Measurements from ENCODE around the gene VANGL2. TPM values are rescaled to one million over a fixed set of nuclear protein-coding genes. Genes with fewer than 3 reads are reported as not detected.
A peak's percentile ranks its signal among the peaks of the same experiment; 100 is the strongest.

The VANGL2 gene
- total RNA-seq, 2 experiments from 2014 or later: not detected

DNA sequence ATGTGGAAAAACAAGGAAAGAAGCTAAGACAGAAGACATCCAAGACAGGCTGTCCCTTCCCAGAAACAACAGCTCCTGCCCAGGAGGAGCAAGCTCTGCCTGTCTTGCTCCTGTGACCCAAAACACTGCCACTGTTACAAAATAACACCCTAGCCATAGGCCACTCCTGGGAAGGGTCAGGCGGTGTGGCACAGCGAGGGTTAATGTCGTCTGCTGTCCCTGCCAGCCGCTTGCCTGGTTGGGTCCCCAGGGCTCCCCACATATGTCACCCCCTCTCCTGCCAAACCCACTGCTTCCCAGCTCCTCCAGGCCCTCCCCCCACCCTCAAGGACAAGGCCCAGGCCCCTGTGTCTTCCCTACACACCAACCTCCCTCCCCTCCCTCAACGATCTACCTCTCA is 37.4 kb upstream of the VANGL2 start:
- Mint-ChIP-seq H3K4me3 (no peak overlapping the region), H3K9me3 (no peaks in the 10 kb centered on the region), H3K27me3 (no peaks in the 10 kb centered on the region), H3K4me1 (ENCODE audit: low read depth) (no peaks in the 10 kb centered on the region), H3K27ac (peak overlapping the region; percentile 30), H3K36me3 (ENCODE audit: low read depth) (peaks cover 29% of the 10 kb centered on the region)
- Histone ChIP-seq H3K27me3 (ENCODE audit: control insufficient read depth in 1 of 2, insufficient read depth in 2 of 2, low read length in 2 of 2) (no peaks in the 10 kb centered on the region), H3K36me3 (ENCODE audit: insufficient read depth, low read length) (peaks cover 16% of the 10 kb centered on the region), H3K9me3 (ENCODE audit: control insufficient read depth in 1 of 2, insufficient read depth in 1 of 2, low read length in 2 of 2) (no peaks in the 10 kb centered on the region), H3K27ac (ENCODE audit: low read depth in 1 of 2, low read length in 2 of 2) (no peak overlapping the region), H3K4me3 (ENCODE audit: low read length) (no peak overlapping the region), H3K4me1 (ENCODE audit: insufficient read depth, low read length) (no peaks in the 10 kb centered on the region)
- ChIA-PET CTCF (interaction anchor here (0.8 kb wide), 1 partner anchor 13 kb away, joined by 3 read pairs; no protein-coding TSS in a partner anchor), POLR2A (interaction anchor here (1.5 kb wide), 1 partner anchor 13 kb away, joined by 5 read pairs; no protein-coding TSS in a partner anchor)
- DNase-seq: no peak
- intact Hi-C loops (cut with DNase I, micrococcal nuclease): no loop called here
- ATAC-seq (ENCODE audit: poor library complexity): no peak
- TF ChIP-seq, protein P1, sequence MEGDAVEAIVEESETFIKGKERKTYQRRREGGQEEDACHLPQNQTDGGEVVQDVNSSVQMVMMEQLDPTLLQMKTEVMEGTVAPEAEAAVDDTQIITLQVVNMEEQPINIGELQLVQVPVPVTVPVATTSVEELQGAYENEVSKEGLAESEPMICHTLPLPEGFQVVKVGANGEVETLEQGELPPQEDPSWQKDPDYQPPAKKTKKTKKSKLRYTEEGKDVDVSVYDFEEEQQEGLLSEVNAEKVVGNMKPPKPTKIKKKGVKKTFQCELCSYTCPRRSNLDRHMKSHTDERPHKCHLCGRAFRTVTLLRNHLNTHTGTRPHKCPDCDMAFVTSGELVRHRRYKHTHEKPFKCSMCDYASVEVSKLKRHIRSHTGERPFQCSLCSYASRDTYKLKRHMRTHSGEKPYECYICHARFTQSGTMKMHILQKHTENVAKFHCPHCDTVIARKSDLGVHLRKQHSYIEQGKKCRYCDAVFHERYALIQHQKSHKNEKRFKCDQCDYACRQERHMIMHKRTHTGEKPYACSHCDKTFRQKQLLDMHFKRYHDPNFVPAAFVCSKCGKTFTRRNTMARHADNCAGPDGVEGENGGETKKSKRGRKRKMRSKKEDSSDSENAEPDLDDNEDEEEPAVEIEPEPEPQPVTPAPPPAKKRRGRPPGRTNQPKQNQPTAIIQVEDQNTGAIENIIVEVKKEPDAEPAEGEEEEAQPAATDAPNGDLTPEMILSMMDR (IDR thresholded peaks at IDR 0.05): no peak

DNA sequence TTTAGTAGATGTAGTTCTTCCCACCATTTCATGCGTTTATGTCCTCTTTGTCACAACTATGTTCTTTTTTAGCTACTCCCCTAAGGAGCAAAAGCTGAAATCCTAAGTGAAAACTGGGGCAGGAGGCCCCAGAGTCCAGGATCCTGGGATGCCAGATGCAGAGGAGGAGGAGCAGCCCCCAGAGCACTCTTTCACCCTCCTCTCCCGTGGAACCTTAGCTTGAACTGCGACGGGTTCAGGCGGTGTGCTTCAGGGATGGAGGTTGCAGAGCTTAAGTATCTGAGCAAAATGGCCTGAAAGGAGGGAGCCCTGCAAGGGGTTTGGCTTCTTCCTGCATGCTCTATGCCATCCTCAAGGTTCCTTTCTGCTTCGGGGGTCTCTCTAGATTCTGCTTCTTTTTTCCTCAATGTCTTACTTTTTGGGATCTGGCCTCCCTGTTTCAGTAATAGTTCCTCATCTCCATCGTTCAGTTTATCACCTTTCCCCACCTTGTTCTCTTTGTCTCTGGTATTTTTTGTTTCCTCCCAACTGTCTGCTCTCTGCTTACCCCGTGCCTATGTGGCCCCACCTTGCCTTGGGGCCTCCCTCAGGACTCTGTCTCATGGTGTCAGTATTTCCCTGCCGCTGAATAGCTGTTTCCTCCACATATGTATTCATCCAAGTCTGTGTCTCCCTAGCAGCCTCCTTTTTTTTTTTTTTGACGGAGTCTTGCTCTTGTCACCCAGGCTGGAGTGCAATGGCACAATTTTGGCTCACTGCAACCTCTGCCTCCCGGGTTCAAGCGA is 36.2 kb upstream of the VANGL2 start:
- H3K4me1 ChIP-seq (ENCODE audit: insufficient read depth, low read length): no peaks in the 10 kb centered on the region
- no peaks in the 10 kb centered on the region for H3K9me3 ChIP-seq (ENCODE audit: control insufficient read depth in 1 of 2, insufficient read depth in 1 of 2, low read length in 2 of 2)
- TF ChIP-seq, protein P1 (IDR thresholded peaks at IDR 0.05): no peak
- no peak overlapping the region for H3K27ac ChIP-seq (ENCODE audit: low read depth in 1 of 2, low read length in 2 of 2)
- Mint-ChIP-seq H3K4me1 (ENCODE audit: low read depth) (no peaks in the 10 kb centered on the region), H3K27ac (peak overlapping the region; percentile 30), H3K27me3 (no peaks in the 10 kb centered on the region), H3K4me3 (no peak overlapping the region), H3K9me3 (no peaks in the 10 kb centered on the region), H3K36me3 (ENCODE audit: low read depth) (peaks cover 19% of the 10 kb centered on the region)
- H3K27me3 ChIP-seq (ENCODE audit: control insufficient read depth in 1 of 2, insufficient read depth in 2 of 2, low read length in 2 of 2): no peaks in the 10 kb centered on the region
- ChIA-PET CTCF (no interaction called here), POLR2A (interaction anchor here (1.5 kb wide), 1 partner anchor 12 kb away, joined by 5 read pairs; no protein-coding TSS in a partner anchor)
- H3K36me3 ChIP-seq (ENCODE audit: insufficient read depth, low read length): peaks cover 10% of the 10 kb centered on the region
- intact Hi-C loops (cut with DNase I, micrococcal nuclease): no loop called here
- DNase-seq: no peak
- H3K4me3 ChIP-seq (ENCODE audit: low read length): no peak overlapping the region
- no peak for ATAC-seq (ENCODE audit: poor library complexity)

DNA sequence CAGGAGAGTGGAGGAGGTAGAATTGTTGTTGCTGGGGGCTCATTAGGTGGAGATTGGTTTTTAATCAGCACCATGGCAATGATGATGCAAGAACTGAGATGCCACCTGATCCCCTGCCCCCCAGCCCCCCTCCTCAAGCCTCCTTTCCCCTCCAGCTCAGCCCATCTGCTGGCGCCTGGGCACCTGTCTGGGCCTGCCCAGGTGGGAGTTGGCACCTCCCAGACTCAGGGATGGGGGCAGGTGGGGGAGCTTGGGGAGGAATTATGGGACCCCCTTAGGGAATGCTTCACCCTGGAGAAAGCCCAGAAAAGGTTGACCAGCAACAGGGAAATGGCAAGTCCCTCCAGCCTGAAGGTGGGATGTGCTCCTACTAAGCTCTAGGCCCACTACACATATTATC is 35.0 kb upstream of the VANGL2 start:
- ChIA-PET POLR2A (no interaction called here), CTCF (no interaction called here)
- Mint-ChIP-seq H3K27me3 (no peaks in the 10 kb centered on the region), H3K9me3 (no peaks in the 10 kb centered on the region), H3K36me3 (ENCODE audit: low read depth) (peaks cover 11% of the 10 kb centered on the region), H3K4me1 (ENCODE audit: low read depth) (no peaks in the 10 kb centered on the region), H3K27ac (no peak overlapping the region), H3K4me3 (no peak overlapping the region)
- intact Hi-C loops (cut with DNase I, micrococcal nuclease): no loop called here
- Histone ChIP-seq H3K9me3 (ENCODE audit: control insufficient read depth in 1 of 2, insufficient read depth in 1 of 2, low read length in 2 of 2) (no peaks in the 10 kb centered on the region), H3K4me1 (ENCODE audit: insufficient read depth, low read length) (no peaks in the 10 kb centered on the region), H3K27me3 (ENCODE audit: control insufficient read depth in 1 of 2, insufficient read depth in 2 of 2, low read length in 2 of 2) (no peaks in the 10 kb centered on the region), H3K4me3 (ENCODE audit: low read length) (no peak overlapping the region), H3K27ac (ENCODE audit: low read depth in 1 of 2, low read length in 2 of 2) (no peak overlapping the region), H3K36me3 (ENCODE audit: insufficient read depth, low read length) (peaks cover 3% of the 10 kb centered on the region)
- ATAC-seq (ENCODE audit: poor library complexity) (no peak), DNase-seq (no peak)
- TF ChIP-seq, protein P1 (IDR thresholded peaks at IDR 0.05): no peak
